ENCODE results near the gene KLC4.
"Not testable (repeated sequence)": the region's sequence is repeated elsewhere in the genome, so short reads cannot be mapped to it uniquely, and the experiment has no call there.

KLC4 gene

DNA sequence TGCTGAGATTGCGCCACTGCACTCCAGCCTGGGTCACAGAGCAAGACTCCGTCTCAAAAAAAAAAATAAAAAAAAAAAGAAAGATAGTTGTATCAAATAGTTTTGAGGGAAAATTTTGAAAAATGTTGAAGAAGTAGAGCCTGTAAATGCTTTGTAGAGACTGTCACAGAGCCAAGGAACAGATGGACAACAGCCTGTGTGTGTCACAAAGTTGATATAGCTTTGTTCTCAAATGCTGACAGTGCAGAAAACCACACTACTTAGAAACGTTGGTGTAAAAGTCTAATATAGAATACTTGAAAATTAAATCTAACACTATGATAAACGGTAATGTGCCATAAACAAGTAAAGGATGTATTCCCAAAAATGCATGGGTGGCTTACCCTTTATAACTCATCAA lies 42.1 kb downstream of the KLC4 start:
- no peak for DNase-seq (ENCODE audit: low read depth)
- TF ChIP-seq CTCF (conservative IDR thresholded peaks at IDR 0.05; ENCODE audit: control insufficient read depth, insufficient read depth, low read depth, low read length), result no peak
- H3K4me3 ChIP-seq (ENCODE audit: control insufficient read depth, low read depth, low read length), result no peak overlapping the region

GRCh38 chr6:43103253-43103876 lies 43.9 kb downstream of the KLC4 start:
- TF ChIP-seq CTCF (conservative IDR thresholded peaks at IDR 0.05; ENCODE audit: control insufficient read depth, insufficient read depth, low read depth, low read length), result no peak
- H3K4me3 ChIP-seq (ENCODE audit: control insufficient read depth, low read depth, low read length), result no peak overlapping the region
- no peak for DNase-seq (ENCODE audit: low read depth)

DNA sequence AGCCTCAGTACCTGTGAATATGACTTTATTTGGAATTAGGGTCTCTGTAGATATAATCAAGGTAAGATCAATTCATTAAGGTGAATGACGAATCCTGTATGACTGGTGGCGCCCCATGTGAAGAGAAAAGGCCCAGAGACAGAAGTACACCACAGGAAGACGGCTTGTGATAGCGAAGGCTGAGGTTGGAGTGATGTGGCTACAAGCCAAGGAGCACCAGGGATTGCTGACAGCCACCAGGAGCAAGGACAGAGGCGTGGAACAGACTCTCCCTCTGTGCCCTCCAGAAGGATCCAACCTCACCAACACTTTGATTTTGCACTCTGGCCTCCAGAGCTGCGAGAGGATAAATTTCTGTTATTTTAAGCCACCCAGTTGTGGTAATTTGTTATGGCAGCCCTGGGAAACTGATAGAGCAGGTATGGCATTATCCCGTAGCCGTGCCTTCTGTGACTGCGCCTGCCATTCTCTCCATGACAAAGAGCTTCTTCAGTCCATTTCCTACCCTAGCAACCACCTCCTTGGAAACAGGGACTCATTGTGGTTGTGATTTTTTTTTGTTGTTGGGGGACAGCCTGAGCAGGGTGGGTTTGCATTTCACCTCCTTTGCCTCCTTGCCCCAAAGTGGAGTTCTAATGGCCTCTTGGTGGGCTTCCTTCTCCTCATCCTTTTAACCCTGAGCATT lies 46.2 kb downstream of the KLC4 start:
- TF ChIP-seq CTCF (conservative IDR thresholded peaks at IDR 0.05; ENCODE audit: control insufficient read depth, insufficient read depth, low read depth, low read length), result no peak
- no peak for DNase-seq (ENCODE audit: low read depth)
- H3K4me3 ChIP-seq (ENCODE audit: control insufficient read depth, low read depth, low read length), result no peak overlapping the region

DNA sequence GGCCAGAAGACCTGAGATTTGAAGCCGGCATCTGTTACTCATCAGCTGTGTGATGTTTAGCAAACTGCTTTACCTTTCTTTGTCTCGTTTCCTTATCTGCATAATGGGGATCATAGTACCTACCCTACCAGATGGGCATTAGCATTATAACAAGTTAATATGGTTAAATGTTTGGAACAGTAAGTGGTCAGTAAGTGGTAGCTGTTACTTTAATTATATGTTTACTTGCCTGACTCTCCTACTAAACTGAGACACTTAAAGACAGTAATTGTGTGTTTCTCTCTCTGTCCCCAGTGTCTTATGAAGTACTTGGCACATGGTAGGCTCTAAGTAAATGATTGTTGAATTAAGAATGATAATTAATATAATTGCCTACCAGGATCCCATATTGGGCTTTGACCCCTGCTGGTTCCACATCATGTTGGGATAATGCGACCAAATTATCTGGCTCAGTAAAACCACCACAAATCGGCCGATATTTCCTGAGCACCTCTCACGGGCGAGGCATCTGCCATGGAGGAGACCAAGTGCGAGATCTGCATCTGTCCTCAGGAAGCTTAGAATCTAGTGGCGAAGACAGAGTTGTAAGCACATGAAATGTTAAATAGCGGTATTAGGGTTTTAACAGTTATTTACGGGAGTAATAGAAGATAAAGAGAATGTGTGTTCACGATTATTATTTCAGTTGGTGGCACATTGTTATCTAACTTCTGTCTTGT lies 48.1 kb downstream of the KLC4 start:
- TF ChIP-seq CTCF (conservative IDR thresholded peaks at IDR 0.05; ENCODE audit: control insufficient read depth, insufficient read depth, low read depth, low read length), result no peak
- no peak for DNase-seq (ENCODE audit: low read depth)
- no peak overlapping the region for H3K4me3 ChIP-seq (ENCODE audit: control insufficient read depth, low read depth, low read length)

DNA sequence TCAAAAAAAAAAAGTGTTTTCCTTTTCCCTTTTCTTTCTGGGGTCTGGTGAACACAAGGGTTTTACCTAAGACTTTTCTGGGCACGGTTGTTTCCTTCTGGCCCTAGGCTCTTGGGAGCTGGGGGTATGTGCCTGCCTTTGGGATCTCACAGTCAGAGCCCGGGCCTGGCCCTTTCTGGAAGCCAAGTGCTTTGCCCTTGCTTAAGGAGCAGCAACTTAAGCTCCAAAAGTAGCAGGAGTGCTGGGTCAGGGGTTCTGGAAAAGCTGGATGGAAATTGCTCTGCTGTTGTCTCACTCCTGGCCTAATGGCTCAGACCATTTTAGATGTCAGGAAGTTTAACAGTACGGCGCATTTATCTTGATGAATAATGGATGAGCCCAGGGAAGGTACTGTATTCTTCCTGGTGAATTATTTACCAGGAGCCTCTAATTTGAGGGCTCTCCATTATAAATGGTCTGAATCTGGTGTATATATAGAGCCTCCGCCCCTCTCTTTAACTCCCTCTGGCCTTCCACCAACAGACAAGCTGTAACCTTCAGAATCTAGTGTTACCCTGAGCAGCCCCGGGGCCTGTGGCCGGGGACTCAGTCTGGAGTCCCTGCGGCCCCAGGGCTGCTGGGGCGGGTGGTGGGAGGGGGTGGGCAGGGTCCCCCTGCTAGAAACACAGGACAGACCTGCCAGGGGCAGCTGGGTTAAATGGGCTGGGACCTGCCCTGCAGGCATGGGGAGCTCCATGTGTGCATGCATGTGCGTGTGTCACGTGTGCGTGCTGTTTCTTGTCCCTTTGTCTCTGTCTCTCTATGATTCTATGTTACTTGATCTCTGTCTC lies 54.2 kb downstream of the KLC4 start:
- TF ChIP-seq CTCF (conservative IDR thresholded peaks at IDR 0.05; ENCODE audit: control insufficient read depth, insufficient read depth, low read depth, low read length), result no peak
- no peak overlapping the region for H3K4me3 ChIP-seq (ENCODE audit: control insufficient read depth, low read depth, low read length)
- no peak for DNase-seq (ENCODE audit: low read depth)

GRCh38 chr6:43115365-43115764 lies 55.9 kb downstream of the KLC4 start:
- no peak for DNase-seq (ENCODE audit: low read depth)
- no peak for TF ChIP-seq CTCF (conservative IDR thresholded peaks at IDR 0.05; ENCODE audit: control insufficient read depth, insufficient read depth, low read depth, low read length)
- H3K4me3 ChIP-seq (ENCODE audit: control insufficient read depth, low read depth, low read length), result no peak overlapping the region

DNA sequence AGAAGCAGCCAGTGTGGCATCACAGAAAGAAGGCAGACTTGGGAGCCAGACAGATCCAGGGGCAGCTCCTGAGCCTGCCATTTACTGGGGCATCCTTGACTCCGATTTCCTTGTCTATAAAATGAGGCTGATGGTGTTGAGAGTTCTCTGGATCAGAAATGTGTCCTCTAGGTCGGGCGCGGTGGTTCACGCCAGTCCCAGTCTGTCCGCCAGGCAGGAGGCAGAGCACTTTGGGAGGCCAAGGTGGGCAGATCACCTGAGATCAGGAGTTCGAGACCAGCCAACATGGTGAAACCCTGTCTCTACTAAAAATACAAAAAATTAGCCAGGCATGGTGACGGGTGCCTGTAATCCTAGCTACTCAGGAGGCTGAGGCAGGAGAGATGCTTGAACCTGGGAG lies 58.0 kb downstream of the KLC4 start:
- not testable (repeated sequence) for DNase-seq (ENCODE audit: low read depth)

More for the DNA sequence above, 58.0 kb downstream of the KLC4 start:
- not testable (repeated sequence) for H3K4me3 ChIP-seq (ENCODE audit: control insufficient read depth, low read depth, low read length)

Measured in fibroblast of mammary gland (primary cell).